Neuronal stem cell (in vitro differentiated cells): ENCODE measurements around the gene TMBIM6.
"Not testable (repeated sequence)": the region's sequence is repeated elsewhere in the genome, so short reads cannot be mapped to it uniquely, and the experiment has no call there.

ENCODE experiments used
- DNase-seq: peaks from one replicate; pipeline ENCODE4 v3.0.0-alpha.2; 2013; ENCODE audit warnings: low spot score
- H2AFZ ChIP-seq: one replicate; pipeline ENCODE4 v1.6.1; 2013; ENCODE audit warnings: mild to moderate bottlenecking, low read length, inconsistent platforms
- H2AK5ac ChIP-seq: 2 replicates; pipeline ENCODE4 v1.6.1; 2013; ENCODE audit warnings: low read depth, mild to moderate bottlenecking, inconsistent platforms, low read length, moderate library complexity, mixed read lengths
- H2BK120ac ChIP-seq: 2 replicates; pipeline ENCODE4 v1.6.1; 2013; ENCODE audit warnings: low read depth, mild to moderate bottlenecking, inconsistent platforms, low read length, moderate library complexity, mixed read lengths
- H2BK12ac ChIP-seq: one replicate; pipeline ENCODE4 v1.6.1; 2013; ENCODE audit warnings: low read length, inconsistent platforms
- H2BK15ac ChIP-seq: 2 replicates; pipeline ENCODE4 v1.6.1; 2013; ENCODE audit warnings: mild to moderate bottlenecking, low read length, inconsistent platforms, mixed read lengths
- H2BK5ac ChIP-seq: one replicate; pipeline ENCODE4 v1.6.1; 2013; ENCODE audit warnings: inconsistent platforms, mild to moderate bottlenecking, low read length, moderate library complexity
- H3K14ac ChIP-seq: one replicate; pipeline ENCODE4 v1.6.1; 2013; ENCODE audit warnings: low read length, inconsistent platforms
- H3K18ac ChIP-seq: 2 replicates; pipeline ENCODE4 v1.6.1; 2013; ENCODE audit warnings: low read length, inconsistent platforms
- H3K23ac ChIP-seq: 2 replicates; pipeline ENCODE4 v1.6.1; 2013; ENCODE audit warnings: low read depth, mild to moderate bottlenecking, mixed read lengths, low read length, inconsistent platforms; ENCODE audit not compliant: poor library complexity
- H3K27ac ChIP-seq: replicated peaks from 3 replicates; pipeline ENCODE4 v1.5.1; 2013; ENCODE audit warnings: low read length, inconsistent platforms
- H3K27me3 ChIP-seq, 3 experiments: 2 replicates each; pipeline ENCODE4 v1.6.1; 2013; ENCODE audit warnings: low read length in 3 of 3, mild to moderate bottlenecking in 2 of 3, inconsistent platforms in 1 of 3, low read depth in 1 of 3, mixed read lengths in 1 of 3, moderate library complexity in 1 of 3; ENCODE audit not compliant: control insufficient read depth in 3 of 3, insufficient read depth in 3 of 3
- H3K36me3 ChIP-seq, 2 donors: replicated peaks in 1 of 2; 2 replicates each; pipeline ENCODE4 v1.6.1; 2013; ENCODE audit warnings: low read length in 2 of 2; ENCODE audit not compliant: control insufficient read depth in 2 of 2, insufficient read depth in 2 of 2
- H3K4ac ChIP-seq: 2 replicates; pipeline ENCODE4 v1.6.1; 2013; ENCODE audit warnings: inconsistent platforms, mild to moderate bottlenecking, low read length, moderate library complexity
- H3K4me1 ChIP-seq, 2 donors: 1 replicate in 1 of 2; 2 replicates in 1 of 2; pipeline ENCODE4 v1.6.1; 2013; ENCODE audit warnings: low read length in 2 of 2, low read depth in 1 of 2; ENCODE audit not compliant: control insufficient read depth in 2 of 2, insufficient read depth in 1 of 2
- H3K4me2 ChIP-seq: one replicate; pipeline ENCODE4 v1.6.1; 2013; ENCODE audit warnings: mild to moderate bottlenecking, low read length, inconsistent platforms; ENCODE audit not compliant: insufficient read depth, poor library complexity, severe bottlenecking
- H3K4me3 ChIP-seq, 2 donors: 2 replicates each; pipeline ENCODE4 v1.5.1; 2013; ENCODE audit warnings: low read length in 2 of 2, mild to moderate bottlenecking in 2 of 2, inconsistent platforms in 1 of 2, moderate library complexity in 1 of 2
- H3K79me1 ChIP-seq: one replicate; pipeline ENCODE4 v1.6.1; 2013; ENCODE audit warnings: low read depth, mild to moderate bottlenecking, inconsistent platforms, low read length, moderate library complexity
- H3K9ac ChIP-seq: one replicate; pipeline ENCODE4 v1.6.1; 2013; ENCODE audit warnings: mild to moderate bottlenecking, low read depth, low read length, inconsistent platforms; ENCODE audit not compliant: poor library complexity
- H3K9me3 ChIP-seq, 2 donors: replicated peaks in 1 of 2; 2 replicates each; pipeline versions ENCODE3 to v1.6.1; 2013; ENCODE audit warnings: low read length in 2 of 2, mild to moderate bottlenecking in 2 of 2, inconsistent platforms in 1 of 2, low read depth in 1 of 2, mixed read lengths in 1 of 2, moderate library complexity in 1 of 2; ENCODE audit not compliant: control insufficient read depth in 2 of 2, insufficient read depth in 1 of 2
- H4K8ac ChIP-seq: one replicate; pipeline ENCODE4 v1.6.1; 2013; ENCODE audit warnings: low read depth, mild to moderate bottlenecking, inconsistent platforms, low read length, moderate library complexity
- H4K91ac ChIP-seq: one replicate; pipeline ENCODE4 v1.6.1; 2013; ENCODE audit warnings: low read length, low read depth, mild to moderate bottlenecking, inconsistent platforms; ENCODE audit not compliant: poor library complexity
- WGBS, 2 donors: extraction: QIAGEN DNeasy Blood & Tissue Kit; methylation state at CpG; one replicate each; pipeline ENCODE4 v1.1.7; 2013; ENCODE audit warnings: missing lambda C conversion rate in 2 of 2, mixed read lengths in 1 of 2; ENCODE audit not compliant: insufficient read length in 2 of 2, insufficient replicate concordance in 1 of 2; ENCODE audit errors: extremely low coverage in 2 of 2; 5-methylcytosine and 5-hydroxymethylcytosine counted together

The TMBIM6 gene

GRCh38 chr12:49779581-49779980, 38.2 kb downstream of the TMBIM6 start:
- H3K18ac ChIP-seq, result no peak overlapping the region
- H3K4me3 ChIP-seq, result no peak overlapping the region
- WGBS, 2 donors, result no CpG with 5 or more reads among the region's 2 CpGs
- H3K4ac ChIP-seq, result no peak overlapping the region
- no peak overlapping the region for H2BK5ac ChIP-seq
- no peak overlapping the region for H2BK120ac ChIP-seq
- H2AK5ac ChIP-seq, result no peak overlapping the region
- H3K27me3 ChIP-seq, result peaks cover 0 to 9% (median 0%) of the 10 kb centered on the region in 3 experiments
- H2BK12ac ChIP-seq, result no peak overlapping the region
- no peaks in the 10 kb centered on the region for H3K9me3 ChIP-seq
- no peak overlapping the region for H3K9ac ChIP-seq
- H4K8ac ChIP-seq, result no peak overlapping the region
- H3K27ac ChIP-seq, result no peak overlapping the region
- peaks cover 0 to 10% of the 10 kb centered on the region in 2 donors for H3K4me1 ChIP-seq
- no peaks in the 10 kb centered on the region for H3K79me1 ChIP-seq
- no peak overlapping the region for H2BK15ac ChIP-seq
- H3K4me2 ChIP-seq, result no peak overlapping the region
- no peak overlapping the region for H3K14ac ChIP-seq
- no peak overlapping the region for H4K91ac ChIP-seq
- H2AFZ ChIP-seq, result no peak overlapping the region
- no peak for DNase-seq
- H3K23ac ChIP-seq, result no peak overlapping the region
- no peaks in the 10 kb centered on the region for H3K36me3 ChIP-seq

GRCh38 chr12:49780914-49781313, 39.6 kb downstream of the TMBIM6 start:
- H3K27ac ChIP-seq, H2AK5ac ChIP-seq, H3K36me3 ChIP-seq, H3K23ac ChIP-seq, H3K4me2 ChIP-seq, H3K4me3 ChIP-seq, H3K9me3 ChIP-seq, H3K4me1 ChIP-seq, H3K18ac ChIP-seq, H3K4ac ChIP-seq, H2BK15ac ChIP-seq, H3K9ac ChIP-seq, H2BK12ac ChIP-seq, H4K8ac ChIP-seq, H3K79me1 ChIP-seq, H2AFZ ChIP-seq, H3K14ac ChIP-seq, H4K91ac ChIP-seq, H3K27me3 ChIP-seq, H2BK120ac ChIP-seq, H2BK5ac ChIP-seq, DNase-seq: not testable (repeated sequence)
- WGBS, 2 donors, result no CpG with 5 or more reads among the region's 6 CpGs

GRCh38 chr12:49783917-49784676, 42.7 kb downstream of the TMBIM6 start:
- Histone ChIP-seq H3K14ac (no peak overlapping the region), H3K36me3 (no peaks in the 10 kb centered on the region), H3K18ac (no peak overlapping the region), H3K23ac (no peak overlapping the region), H2AFZ (no peak overlapping the region), H3K4me3 (no peak overlapping the region), H2BK120ac (no peak overlapping the region), H4K8ac (no peak overlapping the region), H3K4me1 (peaks cover 0 to 10% of the 10 kb centered on the region in 2 donors), H2BK12ac (no peak overlapping the region), H3K27me3 (peaks cover 0 to 9% (median 0%) of the 10 kb centered on the region in 3 experiments), H2BK15ac (no peak overlapping the region), H3K4me2 (no peak overlapping the region), H2BK5ac (no peak overlapping the region), H3K27ac (no peak overlapping the region), H2AK5ac (no peak overlapping the region), H3K79me1 (no peaks in the 10 kb centered on the region), H3K4ac (no peak overlapping the region), H4K91ac (no peak overlapping the region), H3K9ac (no peak overlapping the region), H3K9me3 (peaks cover 0 to 7% of the 10 kb centered on the region in 2 donors)
- DNase-seq, result no peak
- WGBS, 2 donors, result no CpG with 5 or more reads among the region's 7 CpGs

GRCh38 chr12:49784756-49785409, 43.5 kb downstream of the TMBIM6 start:
- Histone ChIP-seq H2BK12ac (no peak overlapping the region), H3K27ac (no peak overlapping the region), H3K14ac (no peak overlapping the region), H2AFZ (no peak overlapping the region), H3K79me1 (no peaks in the 10 kb centered on the region), H3K18ac (no peak overlapping the region), H3K9ac (no peak overlapping the region), H2BK5ac (no peak overlapping the region), H3K4me1 (peaks cover 0 to 10% of the 10 kb centered on the region in 2 donors), H3K23ac (no peak overlapping the region), H3K4me3 (no peak overlapping the region), H3K4me2 (no peak overlapping the region), H3K4ac (no peak overlapping the region), H2BK120ac (no peak overlapping the region), H3K27me3 (peaks cover 0 to 6% (median 0%) of the 10 kb centered on the region in 3 experiments), H3K9me3 (peaks cover 0 to 7% of the 10 kb centered on the region in 2 donors), H2BK15ac (no peak overlapping the region), H2AK5ac (no peak overlapping the region), H4K8ac (no peak overlapping the region), H3K36me3 (peaks cover 0 to 5% of the 10 kb centered on the region in 2 donors), H4K91ac (no peak overlapping the region)
- DNase-seq, result no peak
- WGBS, 2 donors, result no CpG with 5 or more reads among the region's 4 CpGs
